HG02763 (cell line): ENCODE measurements around the gene AQR.
"Not testable (repeated sequence)": the region's sequence is repeated elsewhere in the genome, so short reads cannot be mapped to it uniquely, and the experiment has no call there.

Experiments used
- ATAC-seq: cut with Tn5 transposase; IDR thresholded peaks from one replicate; pipeline ENCODE4 v1.9.1; 2021; ENCODE audit warnings: mild to moderate bottlenecking, moderate library complexity; ENCODE audit not compliant: unreplicated experiment

AQR gene

GRCh38 chr15:34820110-34820509, 149.4 kb downstream of the AQR start:
- no peak for ATAC-seq

GRCh38 chr15:34818526-34818925, 151.0 kb downstream of the AQR start:
- no peak for ATAC-seq

DNA sequence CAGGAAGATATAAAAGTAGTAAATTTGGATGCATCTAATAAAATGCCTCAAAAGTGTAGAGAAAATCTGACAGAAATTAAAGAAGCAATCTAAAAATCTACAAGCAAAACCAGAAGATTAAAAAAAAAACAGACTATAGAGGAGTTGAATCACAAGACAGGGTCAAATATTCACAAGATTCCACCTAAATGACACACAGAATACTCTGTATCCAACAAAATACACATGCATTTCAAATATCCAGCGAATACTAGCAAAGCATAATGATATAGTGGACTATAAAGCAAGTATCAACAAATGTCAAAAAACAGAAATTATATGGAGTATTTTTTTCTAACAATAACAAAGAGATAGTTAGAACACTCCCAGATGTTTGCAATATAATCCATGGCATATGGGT, 153.7 kb downstream of the AQR start:
- no peak for ATAC-seq

DNA sequence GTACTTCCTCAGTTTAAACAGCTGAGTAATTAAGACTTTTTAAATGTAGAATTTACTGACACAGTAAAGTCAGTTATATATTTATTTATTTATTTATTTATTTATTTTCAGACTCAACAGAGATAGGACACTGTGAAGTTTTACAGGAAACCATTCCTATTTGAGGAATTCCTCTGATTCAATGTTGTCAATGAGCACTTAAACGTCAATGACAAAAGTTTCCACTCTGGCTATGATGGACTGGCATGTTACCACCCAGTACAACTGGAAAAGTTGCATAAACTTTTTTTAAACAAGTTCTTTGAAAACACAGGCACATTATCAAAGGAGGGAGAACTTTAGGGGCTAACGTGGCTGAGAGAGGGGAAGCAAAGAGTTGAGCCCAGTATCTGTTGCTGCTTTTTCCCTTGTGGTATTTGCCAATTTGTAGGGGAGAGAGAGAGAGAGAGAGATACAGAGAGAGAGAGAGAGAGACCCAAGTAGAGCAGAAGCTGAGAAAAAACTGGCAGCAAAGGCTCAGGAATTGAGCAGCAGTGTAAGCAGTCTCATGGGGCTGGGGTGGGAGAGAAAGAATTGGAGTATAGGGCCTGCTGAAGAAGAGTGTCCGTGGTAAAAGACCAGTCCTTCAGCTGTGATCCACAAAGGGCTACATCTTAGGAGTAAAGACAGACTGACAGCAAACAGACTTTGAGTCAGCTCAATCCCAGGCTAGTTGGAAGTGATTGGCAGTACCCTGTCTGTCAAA, 155.9 kb downstream of the AQR start:
- no peak for ATAC-seq

DNA sequence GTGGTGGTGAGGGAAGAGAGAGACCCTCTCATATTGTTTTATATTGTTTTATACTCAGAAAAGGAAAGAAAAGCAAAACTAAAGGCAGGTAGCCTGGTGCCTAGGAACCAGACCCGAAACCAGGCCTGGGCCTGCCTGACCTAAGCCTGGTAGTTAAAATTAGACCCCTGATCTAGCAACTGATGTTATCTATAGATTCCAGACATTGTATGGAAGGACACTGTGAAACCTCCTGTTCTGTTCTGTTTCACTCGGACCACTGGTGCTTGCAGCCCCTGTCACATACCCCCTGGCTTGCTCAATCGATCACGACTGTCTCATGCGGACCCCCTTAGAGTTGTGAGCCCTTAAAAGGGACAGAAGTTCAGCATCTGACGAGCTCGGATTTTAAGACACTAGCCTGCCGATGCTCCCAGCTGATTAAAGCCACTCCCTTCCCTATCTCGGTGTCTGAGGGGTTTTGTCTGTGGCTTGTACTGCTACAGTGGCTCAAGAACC, 156.6 kb downstream of the AQR start:
- ATAC-seq = not testable (repeated sequence)

DNA sequence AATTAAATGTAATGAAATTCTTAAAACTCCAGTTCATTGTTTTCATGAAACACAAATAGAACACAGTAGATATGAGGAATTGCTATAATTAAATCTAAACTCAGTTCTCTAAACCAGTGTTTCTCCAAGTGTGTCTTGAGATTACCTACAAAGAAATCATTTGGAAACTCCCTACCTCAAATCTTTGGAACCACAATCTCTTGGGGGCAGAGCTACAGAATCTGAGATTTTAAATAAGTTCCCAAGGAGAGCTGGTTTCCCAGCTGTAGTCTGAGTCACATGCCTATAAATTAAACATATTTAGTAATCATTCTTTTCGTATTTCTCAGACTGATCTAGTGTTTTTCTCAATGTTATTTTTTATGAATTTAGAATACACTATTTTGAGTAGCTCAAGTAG, 157.2 kb downstream of the AQR start:
- no peak for ATAC-seq

GRCh38 chr15:34810443-34811129, 159.0 kb downstream of the AQR start:
- no peak for ATAC-seq

DNA sequence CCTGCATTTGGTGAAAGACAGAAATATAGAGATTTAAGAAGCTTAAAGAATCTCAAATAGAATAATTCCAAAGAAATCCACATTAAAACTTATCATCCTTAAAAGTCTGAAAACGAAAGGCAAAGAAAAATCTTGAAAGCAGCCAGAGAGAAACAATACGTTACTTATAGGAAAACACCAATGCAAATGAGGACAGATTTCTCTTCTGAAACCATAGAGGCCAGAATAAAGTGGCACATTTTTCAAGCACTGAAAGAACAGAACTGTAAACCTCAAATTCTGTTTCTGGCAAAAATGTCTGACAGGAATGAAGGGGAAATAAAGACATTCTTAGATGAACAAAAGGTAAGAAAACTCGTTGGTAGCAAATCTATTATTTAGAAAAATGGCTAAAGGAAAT, 160.4 kb downstream of the AQR start:
- ATAC-seq = no peak

DNA sequence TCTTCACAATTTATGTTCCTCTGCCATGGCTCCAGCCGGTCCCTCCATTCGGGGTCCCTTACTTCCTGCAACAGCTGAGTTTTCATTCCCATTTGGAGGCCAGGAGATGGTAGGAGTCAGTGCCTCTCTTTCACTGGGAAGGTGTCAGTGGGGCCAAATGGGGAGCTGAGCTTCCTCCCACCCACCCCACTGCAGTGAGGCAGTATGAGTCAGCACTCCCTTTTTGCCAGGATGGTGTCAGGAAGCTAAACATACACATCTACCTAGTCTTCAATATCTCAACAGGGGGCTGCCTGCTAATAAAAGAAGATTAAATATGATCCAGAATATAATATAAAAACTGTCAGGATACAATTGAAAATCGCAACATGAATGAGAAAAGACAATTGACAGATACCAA, 161.5 kb downstream of the AQR start:
- ATAC-seq = no peak

- ATAC-seq = not testable (repeated sequence)
These were observed 162.3 kb downstream of the AQR start for GRCh38 chr15:34807241-34807640.

DNA sequence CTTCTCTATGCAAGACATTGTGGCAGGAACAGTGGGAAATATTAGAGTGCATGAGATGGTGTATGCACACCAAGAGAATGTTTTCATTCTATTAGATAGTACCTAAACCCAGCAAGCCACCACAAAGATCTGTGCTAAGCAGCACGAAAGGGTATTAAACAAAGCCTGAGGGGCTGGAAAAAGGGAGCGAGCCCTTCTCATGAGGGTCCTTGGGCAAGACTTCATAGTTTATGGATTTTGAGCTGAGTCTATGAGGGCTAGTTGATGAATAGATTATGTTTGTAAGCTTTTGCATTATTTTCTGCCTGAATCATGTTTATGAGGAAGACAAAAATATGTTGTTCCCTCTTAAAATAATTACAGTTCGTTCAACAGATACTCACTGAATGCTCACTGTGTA, 164.8 kb downstream of the AQR start:
- no peak for ATAC-seq

GRCh38 chr15:34804113-34804512, 165.4 kb downstream of the AQR start:
- ATAC-seq = no peak

DNA sequence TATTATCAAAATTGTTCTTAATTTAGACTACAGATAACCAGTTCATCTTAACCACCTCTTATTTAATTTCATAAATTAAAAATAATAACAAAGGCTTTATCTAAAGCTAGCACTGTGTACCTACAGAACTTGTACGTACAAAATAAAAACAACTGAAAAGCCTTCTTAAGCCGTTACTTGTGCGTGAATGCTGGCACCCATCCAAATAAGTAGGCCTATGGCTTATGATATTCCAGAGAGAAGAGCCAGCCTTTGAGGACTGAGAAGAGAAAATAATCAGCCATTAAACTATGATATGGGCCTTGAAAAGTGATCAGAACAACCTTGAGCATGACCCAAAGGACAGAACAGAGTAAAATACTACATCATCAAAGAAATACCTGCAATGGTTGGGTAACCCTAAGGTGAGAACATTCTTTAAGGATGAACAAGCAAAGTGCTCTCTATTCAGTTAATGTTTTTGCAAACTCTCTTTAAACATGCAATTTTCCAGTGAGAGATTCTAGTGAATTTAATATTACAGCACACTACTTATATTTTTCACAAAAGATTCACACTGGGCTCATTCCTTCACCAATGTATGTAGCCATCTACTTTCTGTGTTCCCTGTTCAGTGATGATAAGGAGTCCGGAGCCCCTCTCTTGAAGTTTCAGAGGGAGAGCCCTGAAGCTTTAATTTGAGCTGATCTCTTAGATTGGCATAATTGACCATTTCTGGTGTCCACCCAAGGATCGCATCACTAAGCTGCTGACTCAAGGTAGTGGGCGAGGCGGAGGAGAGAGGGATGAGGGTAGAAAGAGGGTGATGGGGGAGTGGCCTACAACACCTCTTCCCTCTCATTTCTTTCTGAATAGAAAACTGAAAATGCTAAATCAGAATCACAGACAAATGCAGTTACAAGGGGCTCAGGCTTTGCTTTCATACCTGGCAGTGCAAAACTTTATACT, 166.5 kb downstream of the AQR start:
- ATAC-seq = no peak

DNA sequence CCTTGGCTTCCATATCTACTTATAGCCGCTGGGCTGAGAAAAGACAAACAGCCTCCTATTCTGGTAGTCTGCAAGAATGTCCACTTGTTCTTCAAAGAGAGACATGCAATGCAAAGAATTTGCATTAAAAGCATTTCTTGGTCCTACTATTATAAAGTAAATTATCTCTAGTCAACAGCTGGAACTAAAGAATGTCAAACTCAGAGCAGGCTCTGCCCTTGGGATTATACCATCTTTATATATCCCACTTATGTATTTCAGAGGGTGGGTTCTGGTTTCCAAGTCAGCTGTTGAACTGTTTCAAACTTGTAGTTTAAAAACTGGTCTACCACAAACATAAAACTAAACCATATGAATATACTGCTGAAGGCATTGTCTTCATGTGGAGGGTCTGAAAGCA, 167.2 kb downstream of the AQR start:
- ATAC-seq = no peak
